Lower lobe of right lung (tissue), 2 donors: ENCODE results near the gene MORF4L1. TPM values are rescaled to one million over a fixed set of nuclear protein-coding genes. Genes with fewer than 3 reads are reported as not detected.

Experiments used
- ATAC-seq, 2 donors: fragments of 200-7000 bp; cut with Tn5 transposase; one replicate each; pipeline ENCODE4 v1.9.1; 2020 to 2022; ENCODE audit warnings: mild to moderate bottlenecking in 2 of 2, moderate library complexity in 2 of 2
- DNase-seq: peaks from one replicate; pipeline ENCODE4 v3.0.0-alpha.2; 2020
- H3K27ac ChIP-seq: fragments of 200-600 bp; one replicate; pipeline ENCODE4 v1.8.0; 2022
- H3K27me3 ChIP-seq: fragments of 200-600 bp; one replicate; pipeline ENCODE4 v1.8.0; 2022; ENCODE audit warnings: low read depth
- H3K36me3 ChIP-seq: fragments of 200-600 bp; one replicate; pipeline ENCODE4 v1.8.0; 2022; ENCODE audit warnings: mild to moderate bottlenecking
- H3K4me1 ChIP-seq: fragments of 200-600 bp; one replicate; pipeline ENCODE4 v1.8.0; 2022
- H3K4me3 ChIP-seq: fragments of 200-600 bp; one replicate; pipeline ENCODE4 v1.8.0; 2022; ENCODE audit warnings: mild to moderate bottlenecking
- H3K9me3 ChIP-seq: fragments of 200-600 bp; one replicate; pipeline ENCODE4 v1.8.0; 2022
- CTCF ChIP-seq: fragments of 200-600 bp; IDR thresholded peaks from one replicate; pipeline ENCODE4 v1.8.0; 2022; ENCODE audit warnings: antibody characterized with exemption, mild to moderate bottlenecking
- intact Hi-C: fragments of 100-400 bp; cut with DNase I; formaldehyde crosslinking; loops from one replicate; pipeline ENCODE4 v1.11.0; 2022
- total RNA-seq: library from RNA; stranded (reverse); fragmentation: NEBNext Ultra II Directional; extraction: Animal tissue kit (Norgen Biotek cat#: 25700); gene quantifications from one replicate; pipeline ENCODE4 v1.2.1, GENCODE V29; 2021
- donor health status: DM: no; HTN: yes; CAD: no; lungs with severe emphysema.

MORF4L1 gene
- total RNA-seq, 1 donor from 2014 or later: 289 TPM

GRCh38 chr15:78928616-78929093 lies 56.0 kb downstream of the MORF4L1 start:
- Histone ChIP-seq H3K36me3 (peaks cover 96% of the 10 kb centered on the region), H3K4me1 (peaks cover 6% of the 10 kb centered on the region), H3K9me3 (no peaks in the 10 kb centered on the region), H3K4me3 (no peak overlapping the region), H3K27me3 (no peaks in the 10 kb centered on the region), H3K27ac (no peak overlapping the region)
- ATAC-seq: no peak
- no peak for DNase-seq
- intact Hi-C loops: no loop called here
- no peak for TF ChIP-seq CTCF

DNA sequence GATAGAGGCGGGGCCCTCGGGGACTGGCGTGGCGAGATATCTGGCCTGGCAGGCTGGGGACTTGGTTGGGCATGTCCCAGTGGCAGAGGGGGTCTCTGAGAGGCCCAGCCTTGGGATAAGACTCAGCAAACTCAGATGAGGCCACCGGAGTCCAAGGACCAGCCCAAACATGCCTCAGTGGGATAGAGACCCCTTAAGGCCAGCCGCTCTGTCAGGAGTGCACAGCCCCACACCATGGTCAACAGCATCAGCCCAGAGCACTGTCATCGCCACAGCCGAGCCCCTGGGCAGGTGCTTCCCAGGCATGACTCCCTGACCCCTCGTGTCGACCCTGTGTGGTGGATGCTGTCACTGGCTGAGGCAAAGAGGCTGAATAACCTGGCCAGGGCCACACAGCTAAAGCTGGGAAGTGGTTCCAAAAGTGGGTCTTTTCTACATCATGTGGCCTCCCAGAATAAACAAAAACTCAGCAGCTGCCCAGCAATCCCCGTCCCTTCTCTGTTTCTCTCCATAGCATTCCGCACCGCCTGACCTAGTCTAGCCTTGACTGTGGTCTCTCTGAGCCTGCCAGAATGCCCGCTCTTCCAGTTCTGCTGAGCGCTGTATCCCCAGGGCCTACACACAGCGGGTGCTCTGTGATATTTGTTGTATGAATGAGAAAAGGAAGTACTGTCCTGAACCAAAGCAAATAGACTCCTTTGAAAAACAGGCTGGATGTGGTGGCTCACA lies 57.0 kb downstream of the MORF4L1 start:
- Histone ChIP-seq H3K4me3 (no peak overlapping the region), H3K9me3 (no peaks in the 10 kb centered on the region), H3K4me1 (peaks cover 16% of the 10 kb centered on the region), H3K27ac (no peak overlapping the region), H3K36me3 (peaks cover 96% of the 10 kb centered on the region), H3K27me3 (no peaks in the 10 kb centered on the region)
- ATAC-seq: no peak
- no peak for TF ChIP-seq CTCF
- no peak for DNase-seq
- intact Hi-C loops: no loop called here

DNA sequence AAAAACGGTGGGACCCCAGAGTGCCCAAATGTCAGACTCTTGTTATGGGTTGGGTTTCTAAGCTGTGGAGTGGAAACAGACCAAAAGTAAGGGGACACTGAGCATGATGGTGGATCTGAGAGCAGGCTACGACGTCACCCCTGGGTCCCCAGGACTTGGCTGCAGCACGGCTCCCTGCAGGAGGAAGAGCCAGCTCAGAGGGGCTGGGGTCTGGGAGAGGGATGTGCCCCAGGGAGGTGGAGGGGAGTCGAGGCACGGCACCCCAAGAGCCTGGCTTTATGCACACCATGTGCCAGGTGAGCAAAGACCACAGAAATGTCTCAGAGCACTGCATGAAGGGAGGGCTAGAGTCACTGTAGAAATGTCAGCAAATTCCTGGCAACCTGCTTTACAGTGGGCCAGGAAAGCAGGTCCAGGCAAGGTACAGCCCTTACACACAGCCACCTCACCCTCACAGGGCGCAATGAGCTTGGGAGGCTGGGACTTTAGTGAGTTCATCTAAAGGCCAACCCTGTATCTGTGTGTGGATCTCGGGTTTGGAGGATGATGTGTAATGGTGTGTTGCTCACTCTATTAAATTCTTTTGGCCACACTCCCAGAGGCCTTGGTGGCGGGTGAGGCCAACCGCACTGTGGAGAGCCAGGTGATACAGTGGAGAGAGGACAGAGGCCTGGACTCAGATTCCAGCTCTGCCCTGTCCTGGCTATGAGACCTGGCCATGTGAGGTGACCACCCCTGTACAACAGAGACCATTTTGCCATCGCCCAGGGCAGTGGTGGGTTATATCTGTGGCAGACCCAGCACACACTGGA lies 58.1 kb downstream of the MORF4L1 start:
- H3K27ac ChIP-seq: no peak overlapping the region

GRCh38 chr15:78931439-78932257 lies 59.0 kb downstream of the MORF4L1 start:
- intact Hi-C loops: no loop called here
- H3K27ac ChIP-seq: no peak overlapping the region

More for the DNA sequence above, 58.1 kb downstream of the MORF4L1 start:
- ATAC-seq (peak; percentile 20 to 23), DNase-seq (no peak)
- H3K27me3 ChIP-seq: no peaks in the 10 kb centered on the region
- peaks cover 96% of the 10 kb centered on the region for H3K36me3 ChIP-seq
- intact Hi-C loops: no loop called here
- H3K4me3 ChIP-seq: no peak overlapping the region
- H3K9me3 ChIP-seq: no peaks in the 10 kb centered on the region
- H3K4me1 ChIP-seq: peaks cover 21% of the 10 kb centered on the region
- no peak for TF ChIP-seq CTCF

More at GRCh38 chr15:78931439-78932257, 59.0 kb downstream of the MORF4L1 start:
- DNase-seq (no peak), ATAC-seq (peak in 1 of 2 donors; percentile 2)
- Histone ChIP-seq H3K9me3 (no peaks in the 10 kb centered on the region), H3K4me1 (peaks cover 30% of the 10 kb centered on the region), H3K27me3 (no peaks in the 10 kb centered on the region), H3K4me3 (no peak overlapping the region), H3K36me3 (peaks cover 96% of the 10 kb centered on the region)
- no peak for TF ChIP-seq CTCF
